Panc1 (cell line): ENCODE measurements around the gene CYSRT1.

ENCODE experiments used
- CTCF ChIP-seq: fragments of 450-650 bp; IDR thresholded peaks from 2 replicates; pipeline ENCODE4 v1.5.1; 2017; ENCODE audit warnings: mild to moderate bottlenecking
- POLR2AphosphoS5 ChIP-seq: IDR thresholded peaks from 2 replicates; pipeline ENCODE4 v1.6.1; 2012; ENCODE audit warnings: mild to moderate bottlenecking, low read depth, low read length, moderate library complexity
- SIN3A ChIP-seq: IDR thresholded peaks from 2 replicates; pipeline ENCODE4 v1.6.1; 2012; ENCODE audit warnings: low read depth, mild to moderate bottlenecking, low read length, moderate library complexity, borderline replicate concordance; ENCODE audit not compliant: insufficient read depth

- TF ChIP-seq CTCF (no peak), POLR2AphosphoS5 (no peak; the same call in 1 of the 2 replicates), SIN3A (no peak)
Observed at GRCh38 chr9:137237759-137238726, 13.1 kb downstream of the CYSRT1 start.
